ENCODE data around the gene SH3PXD2A.

The SH3PXD2A gene

DNA sequence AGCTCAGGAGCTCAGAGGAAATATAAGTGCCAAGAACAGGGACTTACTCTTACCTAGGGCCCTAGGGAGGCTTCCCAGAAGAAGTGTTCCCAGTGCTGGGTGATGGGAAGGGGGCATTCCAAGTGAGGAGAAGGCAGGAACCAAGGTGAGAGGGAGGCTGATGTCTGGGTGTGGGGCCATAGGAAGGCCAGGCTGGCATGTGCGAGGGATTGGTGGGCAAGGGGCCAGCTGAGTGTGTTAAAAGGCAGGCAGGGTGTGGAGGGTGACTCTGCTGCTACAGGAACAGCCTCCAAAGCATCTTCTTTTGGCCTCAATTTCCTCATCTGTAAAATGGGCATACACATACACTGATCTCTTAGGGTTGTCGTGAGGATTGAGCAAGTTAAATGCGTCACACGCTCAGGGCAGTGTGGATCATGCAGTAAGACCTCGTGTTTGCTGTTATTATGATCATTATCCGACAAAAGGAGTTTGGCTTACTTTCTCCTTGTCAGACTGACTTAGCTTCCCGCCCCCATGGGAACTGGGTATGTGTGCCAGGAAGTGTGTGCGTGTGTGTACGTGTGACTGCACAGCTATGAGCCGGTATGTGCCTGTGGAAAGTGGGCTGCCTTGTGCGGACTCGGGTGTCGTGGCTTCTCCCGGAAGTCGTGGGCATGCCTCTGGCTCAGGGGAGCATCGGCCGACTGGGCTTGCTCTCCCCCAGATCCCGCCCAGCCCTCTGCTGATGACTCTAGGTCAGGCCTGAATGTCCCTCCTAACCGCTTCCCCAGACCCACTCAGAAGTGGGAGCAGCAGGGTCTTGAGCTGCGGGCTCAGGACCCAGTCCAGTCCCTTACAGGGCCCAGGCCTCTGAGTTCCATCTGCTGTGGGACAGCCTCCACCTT, 302.3 kb downstream of the SH3PXD2A start:
- DNase-seq: no peak

DNA sequence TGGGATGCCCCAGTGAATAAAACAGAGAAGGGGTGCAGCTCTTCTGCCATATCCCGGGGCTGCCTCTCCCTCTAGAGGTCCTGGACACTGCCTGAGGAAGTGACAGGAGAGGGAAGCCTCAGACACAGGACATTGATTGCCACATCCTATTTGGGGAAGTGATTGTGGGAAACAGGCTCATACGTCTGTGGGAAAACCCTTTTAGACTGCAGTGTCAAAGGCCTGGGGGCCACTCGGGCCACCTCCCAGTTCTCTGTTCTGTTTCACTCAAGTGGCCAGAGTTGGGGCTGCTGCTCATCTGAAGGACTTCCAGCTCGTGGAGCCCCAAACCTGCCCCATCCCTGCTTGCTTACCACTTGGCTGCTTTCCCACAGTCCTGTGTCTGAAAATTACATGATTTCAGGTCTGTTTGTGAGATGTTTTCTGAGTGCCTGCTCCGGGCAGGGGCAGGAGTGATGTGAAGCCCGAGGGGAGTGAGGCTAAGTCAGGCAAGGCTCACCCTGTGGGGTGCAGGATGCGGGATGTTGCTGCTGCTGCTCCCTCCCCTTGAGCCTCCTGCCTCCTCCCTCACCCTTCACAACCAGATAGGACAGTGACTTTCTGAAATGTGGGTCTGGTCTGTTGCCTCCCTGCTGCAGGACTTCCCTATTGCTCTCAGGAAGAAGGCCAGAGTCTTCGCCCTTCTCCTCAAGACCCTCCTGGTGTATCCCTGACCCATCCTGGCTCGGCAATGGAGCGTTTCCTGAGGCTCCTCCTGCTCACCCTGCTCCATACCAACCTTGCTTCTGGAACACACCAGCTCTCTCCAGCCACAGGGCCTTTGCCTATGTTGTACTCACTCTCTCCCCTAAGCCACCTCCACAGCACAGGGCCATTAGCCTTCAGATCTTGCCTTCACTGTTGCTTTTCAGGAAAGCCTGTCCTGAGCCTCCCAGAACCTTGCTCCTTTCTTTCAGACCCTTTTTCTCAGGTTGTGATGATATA, 303.5 kb downstream of the SH3PXD2A start:
- no peak for DNase-seq

DNA sequence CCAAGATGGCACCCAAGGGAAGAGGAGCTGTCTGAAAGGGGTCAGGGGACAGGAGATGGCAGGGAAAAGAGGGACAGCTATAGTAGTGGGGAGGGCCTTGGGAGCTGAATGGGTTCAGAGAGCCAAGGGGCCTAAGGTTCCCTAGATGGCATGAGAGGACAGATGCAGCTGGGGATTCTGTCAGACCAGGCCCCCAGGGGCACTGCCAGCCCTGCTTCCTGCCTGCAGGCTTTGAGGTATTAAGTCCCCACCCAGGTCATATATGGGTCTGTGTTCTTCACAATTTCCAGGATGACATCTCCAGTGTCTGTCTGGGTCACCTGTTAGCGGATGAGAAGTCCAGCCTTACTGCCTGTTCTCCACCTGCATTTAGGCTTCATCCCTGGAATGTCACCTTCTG, 305.1 kb downstream of the SH3PXD2A start:
- DNase-seq: no peak

- DNase-seq: no peak
Measured at GRCh38 chr10:103549349-103549685, 306.1 kb downstream of the SH3PXD2A start.

- DNase-seq: no peak
Measured at GRCh38 chr10:103548581-103549348, 306.6 kb downstream of the SH3PXD2A start.

DNA sequence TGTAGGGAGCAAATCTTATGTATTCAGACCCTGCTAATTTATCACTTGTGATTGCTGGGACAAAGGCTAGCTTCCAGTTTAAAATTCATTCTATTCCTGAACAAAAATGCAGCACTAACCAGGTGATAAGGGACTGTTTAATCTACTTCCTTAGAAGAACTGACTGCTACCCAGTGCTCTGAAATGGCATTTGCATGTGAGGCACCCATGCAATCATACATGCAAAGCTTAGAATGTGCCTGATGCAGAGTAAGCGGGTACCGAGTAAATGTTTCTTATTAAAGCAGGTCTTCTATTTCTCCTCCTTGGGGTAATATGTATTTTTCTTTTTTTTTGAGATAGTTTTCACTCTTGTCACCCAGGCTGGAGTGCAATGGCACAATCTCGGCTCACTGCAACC, 307.4 kb downstream of the SH3PXD2A start:
- DNase-seq: no peak

GRCh38 chr10:103547391-103547946, 307.9 kb downstream of the SH3PXD2A start:
- no peak for DNase-seq

DNA sequence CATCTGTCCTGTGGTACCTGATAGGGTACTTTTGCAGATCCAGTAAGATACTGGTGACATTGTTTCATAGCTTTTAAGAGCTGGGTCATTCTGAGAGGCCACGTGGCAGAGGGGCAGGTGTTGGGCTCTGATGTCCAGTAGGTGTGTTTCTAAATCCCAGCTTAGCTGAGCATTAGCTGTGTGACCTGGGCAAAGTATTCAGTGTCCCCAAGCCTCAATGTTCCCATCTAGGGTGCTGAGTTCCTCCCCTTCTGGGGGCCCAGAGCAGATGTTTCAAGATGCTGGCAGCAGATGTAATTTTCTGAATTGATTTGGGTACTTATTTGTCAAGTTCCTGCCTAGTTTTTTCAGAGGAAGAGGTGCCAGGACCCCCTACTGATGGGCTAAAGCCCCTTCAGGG, 309.0 kb downstream of the SH3PXD2A start:
- DNase-seq: no peak

DNA sequence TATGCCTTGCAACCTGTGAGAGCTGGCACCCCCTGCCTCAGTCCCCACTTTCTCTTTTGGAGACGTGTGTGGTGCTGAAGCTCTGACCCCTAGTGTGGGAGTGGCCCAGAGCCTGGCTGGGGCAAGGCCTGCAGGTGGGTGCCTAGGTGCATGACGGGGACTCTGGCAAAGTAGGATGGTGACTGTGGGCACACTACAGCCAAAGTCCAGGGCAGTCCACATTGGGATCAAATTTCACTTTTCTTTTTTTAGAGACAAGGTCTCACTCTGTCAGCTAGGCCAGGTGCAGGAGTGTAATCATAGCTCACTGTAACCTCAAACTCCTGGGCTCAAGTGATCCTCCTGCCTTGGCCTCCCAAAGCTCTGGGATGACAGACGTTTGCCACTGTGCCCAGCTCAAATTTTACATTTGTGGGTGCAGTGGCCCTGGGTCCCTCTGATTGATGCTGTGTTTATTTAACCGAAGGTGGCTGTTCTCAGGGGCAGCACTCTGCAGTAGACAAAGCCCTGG, 309.6 kb downstream of the SH3PXD2A start:
- DNase-seq: no peak

DNA sequence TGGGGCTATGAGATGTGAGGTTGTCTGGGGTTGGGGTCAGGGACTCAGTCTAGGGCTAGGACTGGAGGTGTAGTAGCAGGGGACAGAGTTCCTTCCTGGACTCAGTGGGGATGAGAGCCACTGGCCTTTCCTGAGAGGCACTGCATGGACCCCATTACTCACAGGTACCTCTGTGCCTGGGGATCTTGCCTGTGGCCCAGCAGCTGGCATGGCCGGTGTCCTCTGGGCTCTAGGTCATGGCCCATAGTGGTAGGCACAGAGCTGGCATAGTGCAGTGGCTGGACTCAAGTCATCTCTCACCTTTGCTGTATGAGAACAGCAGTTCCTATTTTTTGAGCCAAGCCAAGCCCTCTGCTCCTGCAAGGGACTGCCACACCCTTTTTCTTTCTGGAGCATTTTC, 310.0 kb downstream of the SH3PXD2A start:
- DNase-seq: no peak

DNA sequence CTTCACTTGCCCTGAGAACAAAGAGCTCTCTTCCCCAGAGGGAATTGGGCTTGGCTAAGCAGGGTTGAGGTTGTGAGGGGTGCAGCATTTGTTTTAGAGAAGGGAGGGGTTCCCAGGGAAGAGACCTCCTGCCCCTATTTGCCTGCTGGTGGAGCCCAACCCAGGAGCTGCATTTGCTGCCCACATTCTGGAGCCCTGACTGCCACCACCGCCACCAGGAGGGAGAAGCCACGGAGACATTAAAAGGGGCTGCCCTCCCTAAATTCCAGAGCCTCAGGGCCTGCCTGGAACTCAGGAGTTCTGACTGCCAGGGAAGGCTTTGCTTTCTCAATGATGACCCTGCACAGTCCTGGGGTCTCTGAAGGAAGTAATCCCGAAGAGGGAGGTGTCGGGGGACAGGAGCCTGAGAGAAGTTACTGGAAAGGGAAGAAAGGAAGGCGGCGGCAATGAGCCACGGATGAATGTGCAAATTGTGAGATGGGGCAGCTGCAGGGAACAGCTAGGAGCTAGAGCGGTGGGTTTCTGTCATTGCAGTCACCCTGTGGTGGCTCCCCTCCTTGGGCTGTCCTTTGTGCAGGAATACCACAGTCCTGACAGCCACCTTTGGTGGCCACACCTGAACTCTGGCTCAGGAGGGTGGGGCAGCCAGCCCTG, 310.6 kb downstream of the SH3PXD2A start:
- no peak for DNase-seq

Data from stimulated activated CD4-positive, alpha-beta T cell treated with anti-CD3 and anti-CD28 coated beads, Interleukin-4, amount 100 ng/mL, for 4 hours (primary cell).